SKM-1 treated with dmso at 0.1 percent for 144 hours (cell line): ENCODE data around the gene TSC22D2.
A peak's percentile ranks its signal among the peaks of the same experiment; 100 is the strongest.

Experiments used
- DNase-seq: peaks from one replicate; lab custom pipeline; 2025; ENCODE audit not compliant: unreplicated experiment; lab: John Stamatoyannopoulos, UW

Gene TSC22D2

GRCh38 chr3:150384296-150385212 lies 23.5 kb upstream of the TSC22D2 start:
- DNase-seq = peak; percentile 97

- peak; percentile 48 for DNase-seq
Observed at GRCh38 chr3:150385296-150386242, 22.5 kb upstream of the TSC22D2 start.

GRCh38 chr3:150388498-150389418 lies 19.3 kb upstream of the TSC22D2 start:
- DNase-seq = no peak

DNA sequence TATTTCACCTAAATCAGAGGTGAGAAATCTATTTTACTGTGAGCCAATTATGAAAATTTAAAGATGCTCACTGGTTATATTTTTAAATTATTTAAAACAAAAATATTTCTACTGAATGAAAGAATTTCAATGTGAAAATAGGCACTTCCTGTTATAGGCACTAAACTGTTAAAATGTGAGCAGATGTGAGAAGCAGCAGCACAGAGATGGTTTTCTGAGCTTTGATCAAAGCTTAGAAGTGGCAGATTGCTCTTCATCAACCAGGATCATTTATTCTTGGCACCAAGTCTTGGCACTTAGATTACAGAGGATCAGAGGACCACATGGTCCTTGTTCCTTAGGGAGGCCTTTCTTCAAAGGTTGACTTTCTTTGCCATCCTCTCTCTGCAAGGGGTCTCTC lies 18.0 kb upstream of the TSC22D2 start:
- DNase-seq = no peak

GRCh38 chr3:150391161-150391560 lies 16.9 kb upstream of the TSC22D2 start:
- no peak for DNase-seq

DNA sequence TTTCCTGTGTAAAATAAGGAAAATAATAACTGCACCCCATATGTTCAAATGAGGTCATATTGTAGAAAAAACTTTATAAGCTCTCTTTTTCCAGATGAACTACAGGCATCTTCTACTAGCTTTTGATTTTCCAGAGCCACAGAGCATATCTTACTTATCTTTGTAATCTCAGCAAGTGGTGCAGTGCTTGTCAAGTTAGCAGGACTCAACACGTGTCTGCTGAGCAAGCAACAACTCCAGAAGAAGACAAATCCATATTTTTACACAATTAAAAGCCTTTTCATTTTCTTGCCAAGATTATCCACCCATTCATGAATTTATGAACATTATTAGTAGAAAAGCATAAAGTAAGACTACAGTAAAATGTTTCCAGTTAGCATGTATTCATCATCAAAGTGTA lies 14.4 kb upstream of the TSC22D2 start:
- DNase-seq = no peak

GRCh38 chr3:150394606-150395005 lies 13.5 kb upstream of the TSC22D2 start:
- no peak for DNase-seq

- DNase-seq = no peak
Observed at GRCh38 chr3:150396491-150396890, 11.6 kb upstream of the TSC22D2 start.

DNA sequence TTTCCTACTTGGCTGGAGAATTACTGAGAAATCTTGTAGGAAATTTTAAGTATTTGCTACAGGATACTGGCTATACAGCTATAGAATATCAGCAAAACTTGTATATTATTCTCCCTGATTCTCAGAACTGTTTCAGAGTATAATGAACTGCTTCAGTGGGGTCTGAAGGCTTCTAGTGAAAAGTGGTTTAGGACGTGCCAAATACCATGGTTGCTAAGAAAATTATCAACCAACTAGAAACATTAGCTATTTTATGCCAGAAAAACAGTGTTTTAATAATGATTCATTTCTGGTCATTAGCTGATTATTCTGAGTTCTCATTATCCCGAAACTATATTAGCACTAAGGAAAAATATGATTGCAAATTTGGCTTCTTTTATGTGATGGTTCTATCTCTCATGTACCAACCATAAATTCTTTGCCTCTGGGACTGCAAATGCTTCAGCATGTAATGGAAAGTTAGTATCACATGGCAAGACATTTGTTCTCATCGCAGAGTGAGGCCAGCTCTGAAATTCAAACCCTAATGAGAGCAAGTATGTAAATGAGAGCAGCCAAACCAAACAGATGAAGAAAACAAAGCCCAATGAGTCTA lies 11.0 kb upstream of the TSC22D2 start:
- no peak for DNase-seq

DNA sequence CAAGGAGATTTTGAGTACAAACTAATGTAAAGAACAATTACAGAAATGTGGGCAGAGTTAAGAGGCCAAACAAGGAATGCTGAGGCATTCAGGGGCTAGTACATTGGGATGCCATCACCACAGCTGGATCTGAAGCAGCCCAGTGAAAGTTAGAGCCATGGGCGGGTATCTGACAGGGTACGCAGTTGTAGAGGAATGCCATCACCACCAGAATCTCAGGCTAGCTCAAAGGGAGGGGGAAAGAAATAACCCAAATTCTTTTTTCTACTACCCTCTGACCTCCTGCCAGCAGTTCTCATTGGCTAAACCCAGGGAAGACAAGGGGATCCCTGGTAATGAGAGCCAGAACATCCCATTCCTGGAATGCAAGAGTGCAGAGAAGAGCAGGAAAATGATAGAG lies 9.0 kb upstream of the TSC22D2 start:
- DNase-seq = no peak

DNA sequence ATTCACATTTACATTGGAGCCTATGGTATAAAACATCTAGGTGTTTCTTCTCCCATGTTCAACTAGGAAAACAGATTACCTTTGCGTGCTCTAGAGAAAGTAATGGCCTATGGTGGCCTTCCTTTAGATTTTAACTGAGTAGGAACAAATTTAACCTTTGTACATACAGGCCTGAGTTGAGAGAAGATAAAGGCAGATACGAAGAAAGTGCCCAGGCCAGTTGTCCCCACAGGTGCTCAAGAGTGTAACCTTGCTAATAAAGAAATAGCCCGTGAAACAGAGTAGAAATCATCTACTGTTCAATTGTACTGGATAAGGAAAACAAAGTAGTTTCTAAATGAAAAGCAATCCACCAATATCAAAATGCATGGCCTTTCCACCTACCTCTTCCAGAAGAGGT lies 6.8 kb upstream of the TSC22D2 start:
- no peak for DNase-seq

GRCh38 chr3:150402217-150402616 lies 5.9 kb upstream of the TSC22D2 start:
- no peak for DNase-seq

- DNase-seq = no peak
Observed at GRCh38 chr3:150404023-150404422, 4.1 kb upstream of the TSC22D2 start.

DNA sequence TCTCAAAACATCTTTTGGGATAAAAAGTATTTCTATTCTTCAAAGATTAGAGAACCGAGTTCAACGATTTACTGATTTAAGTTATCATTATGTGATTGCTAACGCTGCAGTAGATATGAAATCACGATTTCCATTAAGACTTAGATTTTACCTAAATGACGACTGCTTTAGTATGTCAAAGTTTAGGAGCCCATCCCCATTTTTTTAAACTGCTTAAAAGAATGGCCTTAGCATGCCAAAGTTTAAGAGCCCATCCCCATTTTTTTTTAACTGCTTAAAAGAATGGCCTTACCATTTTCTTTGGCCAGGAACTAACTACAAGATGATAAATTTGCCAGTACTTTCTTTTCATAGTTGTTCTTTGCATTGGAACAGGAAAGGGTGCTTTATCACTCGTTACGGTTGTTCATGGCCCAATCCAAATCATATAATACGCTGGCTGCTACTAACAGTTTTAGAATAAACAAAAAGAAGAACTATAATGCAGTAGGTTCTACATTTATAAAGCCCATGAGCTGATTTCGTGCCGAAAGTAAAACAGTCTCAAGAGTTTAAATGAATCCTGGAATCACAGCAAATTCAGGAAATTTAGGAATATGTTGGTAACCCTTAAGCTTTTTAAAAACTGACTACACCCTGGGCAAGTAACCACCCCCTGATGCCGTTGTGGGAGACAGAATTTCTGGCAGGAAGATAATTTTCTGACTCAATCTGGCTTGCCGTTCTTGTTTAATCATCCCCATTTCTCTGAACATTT lies 869 bp upstream of the TSC22D2 start:
- DNase-seq = no peak

DNA sequence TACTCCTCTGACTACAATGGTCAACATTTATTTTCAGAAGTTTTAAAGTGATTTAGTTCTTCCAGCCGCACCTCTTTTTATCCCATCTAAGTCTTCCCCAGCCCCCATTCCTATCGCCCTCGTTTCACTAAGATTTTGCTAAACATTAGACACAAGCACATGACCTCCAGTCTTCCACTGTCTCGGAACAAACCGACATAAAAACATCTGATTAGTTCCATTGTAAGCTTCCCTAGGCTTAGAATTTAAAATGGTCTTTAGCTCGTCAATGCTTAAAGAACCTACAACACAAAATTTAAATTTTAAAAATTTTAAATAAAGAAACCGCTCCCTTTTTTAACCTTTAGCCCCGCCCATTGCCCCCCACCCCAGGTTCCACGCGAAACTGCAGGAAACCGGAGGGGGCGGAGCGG lies 284 bp upstream of the TSC22D2 start:
- peak; percentile 73 for DNase-seq

DNA sequence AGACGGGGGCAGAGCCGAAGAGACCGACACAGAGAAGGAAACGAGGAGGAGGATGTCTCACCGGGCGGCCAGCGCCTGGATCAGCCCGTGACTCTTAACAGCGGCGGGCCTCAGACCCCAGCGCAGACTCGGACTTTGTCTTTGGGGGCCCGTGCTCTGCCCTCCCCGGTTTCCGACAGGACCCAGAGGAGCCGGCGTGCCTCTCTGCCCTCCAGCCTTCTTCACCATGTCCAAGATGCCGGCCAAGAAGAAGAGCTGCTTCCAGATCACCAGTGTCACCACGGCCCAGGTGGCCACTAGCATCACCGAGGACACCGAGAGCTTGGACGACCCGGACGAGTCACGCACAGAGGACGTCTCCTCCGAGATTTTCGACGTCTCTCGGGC lies 1.0 kb downstream of the TSC22D2 start:
- no peak for DNase-seq

GRCh38 chr3:150409512-150410310 lies 1.6 kb downstream of the TSC22D2 start:
- peak; percentile 40 for DNase-seq

GRCh38 chr3:150410311-150411105 lies 2.4 kb downstream of the TSC22D2 start:
- no peak for DNase-seq
